ENCODE measurements around the gene ARL6IP5.

The ARL6IP5 gene, protein sequence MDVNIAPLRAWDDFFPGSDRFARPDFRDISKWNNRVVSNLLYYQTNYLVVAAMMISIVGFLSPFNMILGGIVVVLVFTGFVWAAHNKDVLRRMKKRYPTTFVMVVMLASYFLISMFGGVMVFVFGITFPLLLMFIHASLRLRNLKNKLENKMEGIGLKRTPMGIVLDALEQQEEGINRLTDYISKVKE

GRCh38 chr3:69084326-69085167 is at the start of gene ARL6IP5:
TSS of gene ARL6IP5 (plus strand) at chr3:69084937. CDS start at chr3:69085048, 111 bp downstream.
- Mint-ChIP-seq H3K27ac (no peak within 1 kb of the TSS), H3K36me3 (ENCODE audit: low read depth) (peaks cover 5% of the 10 kb centered on the region), H3K4me3 (peak within 1 kb of the TSS; percentile 95), H3K27me3 (ENCODE audit: low read depth, poor library complexity) (peaks cover 2% of the 10 kb centered on the region), H3K4me1 (peaks cover 64% of the 10 kb centered on the region), H3K9me3 (no peaks in the 10 kb centered on the region)
- TF ChIP-seq CTCF (IDR thresholded peaks at IDR 0.05), result no peak
- peak; percentile 89 for DNase-seq

GRCh38 chr3:69044608-69045007 is 40.1 kb upstream of the ARL6IP5 start:
- Mint-ChIP-seq H3K27me3 (ENCODE audit: low read depth, poor library complexity) (no peaks in the 10 kb centered on the region), H3K9me3 (no peaks in the 10 kb centered on the region), H3K4me1 (peaks cover 25% of the 10 kb centered on the region), H3K4me3 (no peak overlapping the region), H3K27ac (peak overlapping the region; percentile 28), H3K36me3 (ENCODE audit: low read depth) (peaks cover 61% of the 10 kb centered on the region)
- DNase-seq, result no peak
- TF ChIP-seq CTCF (IDR thresholded peaks at IDR 0.05), result no peak

- H3K4me3 Mint-ChIP-seq, result no peak overlapping the region
- no peak for TF ChIP-seq CTCF (IDR thresholded peaks at IDR 0.05)
- peaks cover 47% of the 10 kb centered on the region for H3K4me1 Mint-ChIP-seq
- DNase-seq, result no peak
- no peaks in the 10 kb centered on the region for H3K27me3 Mint-ChIP-seq (ENCODE audit: low read depth, poor library complexity)
- no peak overlapping the region for H3K27ac Mint-ChIP-seq
- peaks cover 38% of the 10 kb centered on the region for H3K36me3 Mint-ChIP-seq (ENCODE audit: low read depth)
- H3K9me3 Mint-ChIP-seq, result no peaks in the 10 kb centered on the region
Measured at GRCh38 chr3:69048990-69049389, 35.7 kb upstream of the ARL6IP5 start.

DNA sequence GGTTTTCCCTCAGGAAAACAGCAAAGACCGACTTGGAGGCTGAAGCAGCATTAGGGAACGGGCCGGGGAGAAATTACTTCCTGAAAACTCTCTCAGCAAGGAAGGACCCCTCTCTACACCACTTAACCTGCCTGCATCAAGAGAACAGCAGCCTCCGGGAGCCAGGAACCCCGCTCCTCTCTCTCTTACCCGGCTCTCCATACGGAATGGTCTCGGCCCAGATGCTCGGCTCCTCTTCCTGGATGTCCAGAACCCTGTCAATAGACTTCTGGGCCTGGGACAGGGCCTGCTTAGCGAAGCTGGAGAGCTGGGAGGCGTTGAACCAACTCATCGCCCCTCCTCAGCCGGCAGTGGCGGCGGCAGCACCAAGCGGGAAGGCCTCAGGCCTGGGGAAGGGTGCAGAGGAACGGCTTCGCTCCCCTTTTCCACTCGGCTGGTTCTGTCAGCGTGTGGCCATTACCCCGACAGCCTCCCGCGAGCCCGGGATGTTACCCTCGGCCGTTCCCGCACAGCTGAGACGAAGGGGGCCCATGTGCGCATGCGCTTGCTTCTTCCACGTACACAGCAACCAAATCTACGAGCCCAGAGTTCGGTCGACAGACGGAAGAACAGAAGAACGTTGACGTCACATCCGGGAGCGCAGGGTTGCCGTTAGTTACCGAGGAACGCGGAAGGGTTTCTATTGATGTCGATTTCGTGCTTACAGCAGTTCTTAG is 32.8 kb upstream of the ARL6IP5 start, which contains the start of gene TMF1:
TMF1 (minus strand) TSS at position 578 of the 716 bp plus-strand sequence; CDS start at position 331, 247 bp downstream.
- DNase-seq, result peak; percentile 98
- no peak for TF ChIP-seq CTCF (IDR thresholded peaks at IDR 0.05)
- Mint-ChIP-seq H3K4me1 (peaks cover 34% of the 10 kb centered on the region), H3K9me3 (no peaks in the 10 kb centered on the region), H3K36me3 (ENCODE audit: low read depth) (peaks cover 31% of the 10 kb centered on the region), H3K4me3 (peak within 1 kb of the TSS; percentile 99), H3K27me3 (ENCODE audit: low read depth, poor library complexity) (no peaks in the 10 kb centered on the region), H3K27ac (peak within 1 kb of the TSS; percentile 100)

DNA sequence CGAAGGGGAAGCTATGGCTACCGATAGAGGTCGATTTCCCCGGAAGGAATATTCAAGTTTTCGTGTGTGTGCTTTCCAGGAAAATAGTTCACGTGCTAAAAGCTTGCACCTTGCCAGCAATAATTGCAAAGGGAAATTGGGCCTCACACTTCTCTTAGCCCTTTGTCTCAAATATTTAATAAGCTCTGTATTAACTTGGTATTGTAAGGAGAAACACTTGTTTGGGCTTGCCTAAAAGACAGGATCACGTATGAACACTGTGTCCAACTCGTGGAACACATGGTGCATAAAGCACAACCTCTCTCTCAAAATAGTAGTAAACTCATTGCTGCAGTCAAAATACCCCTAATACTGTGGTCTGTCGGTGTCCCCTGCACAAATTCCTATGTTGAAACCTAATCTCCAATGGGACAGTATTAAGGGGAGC is 32.3 kb upstream of the ARL6IP5 start:
- peak overlapping the region; percentile 99 for H3K4me3 Mint-ChIP-seq
- DNase-seq, result no peak
- TF ChIP-seq CTCF (IDR thresholded peaks at IDR 0.05), result no peak
- peaks cover 31% of the 10 kb centered on the region for H3K4me1 Mint-ChIP-seq
- no peaks in the 10 kb centered on the region for H3K9me3 Mint-ChIP-seq
- H3K36me3 Mint-ChIP-seq (ENCODE audit: low read depth), result peaks cover 33% of the 10 kb centered on the region
- peak overlapping the region; percentile 100 for H3K27ac Mint-ChIP-seq
- H3K27me3 Mint-ChIP-seq (ENCODE audit: low read depth, poor library complexity), result no peaks in the 10 kb centered on the region
